Gastrocnemius medialis (tissue), 4 donors: ENCODE data around the gene HNF1A.

Source experiments
- CTCF ChIP-seq, 5 experiments: fragments of 450-650 bp in 3 of 5; fragments of 200-600 bp in 2 of 5; sonication (generic) in 2 of 5; IDR thresholded peaks in 4 of 5; conservative IDR thresholded peaks in 1 of 5; 1 replicate in 4 of 5; 2 replicates in 1 of 5; pipeline ENCODE4 v1.5.1; 2016 to 2019; ENCODE audit warnings: antibody characterized with exemption in 5 of 5, mild to moderate bottlenecking in 3 of 5, moderate library complexity in 3 of 5
- POLR2A ChIP-seq, 2 donors: fragments of 450-650 bp; IDR thresholded peaks; one replicate each; pipeline ENCODE4 v1.6.1; 2017; ENCODE audit warnings: antibody characterized with exemption in 2 of 2, mild to moderate bottlenecking in 2 of 2, moderate library complexity in 2 of 2

DNA sequence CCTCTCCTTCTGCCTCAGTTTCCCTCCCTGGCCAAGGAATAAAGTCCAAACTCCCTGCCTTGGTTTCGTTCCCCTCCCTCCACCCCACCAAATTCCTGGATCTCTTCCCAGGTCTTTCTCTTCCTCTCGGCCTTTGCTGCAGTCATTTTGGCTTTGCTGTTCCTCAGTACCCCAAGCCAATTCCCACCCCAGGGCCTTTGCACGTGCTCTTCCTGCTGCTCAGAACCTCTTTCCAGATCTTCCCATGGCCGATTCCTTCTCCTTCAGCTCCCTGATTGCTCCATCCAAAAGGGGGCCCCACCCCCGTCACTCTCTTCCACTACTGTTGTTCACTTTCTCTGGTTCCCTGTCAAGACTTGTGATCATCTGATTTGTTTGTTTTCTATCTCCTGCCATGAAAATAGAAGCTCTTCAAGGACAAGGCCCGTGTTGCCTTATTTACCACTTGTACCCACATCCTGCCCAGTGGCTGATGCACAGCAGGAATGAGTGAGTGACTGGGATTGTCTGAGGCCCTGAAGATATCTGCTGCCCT lies 3.1 kb downstream of the HNF1A start:
- TF ChIP-seq CTCF (IDR thresholded peaks at IDR 0.05 in 4 of 5, conservative IDR thresholded peaks at IDR 0.05 in 1 of 5) (no peak), POLR2A (IDR thresholded peaks at IDR 0.05) (no peak)
